OCI-LY3 (cell line): ENCODE data around the gene ANKRD31.

Source experiments
- CTCF ChIP-seq: fragments of 200-600, 300-600 bp; sonication (generic); IDR thresholded peaks from 2 replicates; pipeline ENCODE4 v1.5.1; 2014; ENCODE audit warnings: antibody characterized with exemption, low read length, low read depth
- EZH2phosphoT487 ChIP-seq: fragments of 200-600 bp; shearing (Covaris generic); IDR thresholded peaks from 2 replicates; pipeline ENCODE4 v1.6.1; 2018; ENCODE audit warnings: antibody characterized with exemption, mixed run types, low read depth

- no peak for TF ChIP-seq CTCF
- no peak for TF ChIP-seq EZH2phosphoT487
Measured at GRCh38 chr5:75262271-75262670, 25.6 kb upstream of the ANKRD31 start.
